ENCODE results near the gene MAN2B1. TPM values are rescaled to one million over a fixed set of nuclear protein-coding genes. Genes with fewer than 3 reads are reported as not detected.

Gene MAN2B1
- total and polyA plus RNA-seq, 2 of the 13 experiments (the other 11 are each of a cell fraction or from before 2014, with no cell fraction given), result 23.6 to 23.8 TPM

GRCh38 chr19:12647490-12648071 lies 19.0 kb downstream of the MAN2B1 start:
- in situ Hi-C loops (cut with HindIII; ENCODE audit: extremely low pct_ligation_motif_present, low pct_unique_long_range_greater_than_20kb), result no loop called here
- CTCF ChIA-PET (ENCODE audit: low intra/inter-chr PET ratio, low total read pairs), result no interaction called here
- ATAC-seq, result no peak; the same call in 2 of the 3 replicates
- no peaks in the 10 kb centered on the region for H3K4me1 ChIP-seq (ENCODE audit: insufficient read depth, low read length)
- H3K4me2 ChIP-seq (ENCODE audit: low read depth, low read length), result no peak overlapping the region
- WGBS (ENCODE audit: low lambda C conversion rate), result 93% methylated on average over 30 of the region's 31 CpGs
- no peak overlapping the region for H3K9ac ChIP-seq (ENCODE audit: insufficient read depth, low read depth, low read length)
- H3K27me3 ChIP-seq (ENCODE audit: control insufficient read depth in 1 of 2, insufficient read depth in 2 of 2, low read length in 2 of 2), result no peaks in the 10 kb centered on the region
- POLR2A ChIA-PET, result no interaction called here
- intact Hi-C loops (cut with micrococcal nuclease; ENCODE audit: unreplicated experiment), result no loop called here
- H4K20me1 ChIP-seq (ENCODE audit: insufficient read depth, low read length), result no peaks in the 10 kb centered on the region
- H3K9me3 ChIP-seq (ENCODE audit: low read length), result no peaks in the 10 kb centered on the region
- no TSS peak for BruUV-seq (replicated peaks)
- no peak for FAIRE-seq
- H3K79me2 ChIP-seq (ENCODE audit: insufficient read depth, low read length), result no peaks in the 10 kb centered on the region
- no peak overlapping the region for H3K27ac ChIP-seq (ENCODE audit: extremely low read length, insufficient read depth, low read length)
- H2AFZ ChIP-seq (ENCODE audit: low read length), result no peak overlapping the region
- H3K4me3 ChIP-seq (replicated peaks in 1 of 3; ENCODE audit: insufficient read depth in 1 of 3, low read depth in 2 of 3, low read length in 3 of 3), result no peak overlapping the region
- TF ChIP-seq REXO4 (CRISPR knock-in tag; IDR thresholded peaks at IDR 0.05; ENCODE audit: borderline replicate concordance), result no peak
- TF ChIP-seq, protein P1, sequence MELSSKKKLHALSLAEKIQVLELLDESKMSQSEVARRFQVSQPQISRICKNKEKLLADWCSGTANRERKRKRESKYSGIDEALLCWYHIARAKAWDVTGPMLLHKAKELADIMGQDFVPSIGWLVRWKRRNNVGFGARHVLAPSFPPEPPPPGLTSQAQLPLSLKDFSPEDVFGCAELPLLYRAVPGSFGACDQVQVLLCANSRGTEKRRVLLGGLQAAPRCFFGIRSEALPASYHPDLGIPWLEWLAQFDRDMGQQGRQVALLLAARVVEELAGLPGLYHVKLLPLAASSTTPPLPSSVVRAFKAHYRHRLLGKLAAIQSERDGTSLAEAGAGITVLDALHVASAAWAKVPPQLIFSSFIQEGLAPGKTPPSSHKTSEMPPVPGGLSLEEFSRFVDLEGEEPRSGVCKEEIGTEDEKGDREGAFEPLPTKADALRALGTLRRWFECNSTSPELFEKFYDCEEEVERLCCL (CRISPR knock-in tag; IDR thresholded peaks at IDR 0.05; ENCODE audit: borderline replicate concordance), result no peak
- no peak for DNase-seq (ENCODE audit: low spot score)
- no peaks in the 10 kb centered on the region for H3K36me3 ChIP-seq (replicated peaks in 1 of 2; ENCODE audit: control insufficient read depth in 1 of 2, insufficient read depth in 2 of 2, low read length in 2 of 2)

DNA sequence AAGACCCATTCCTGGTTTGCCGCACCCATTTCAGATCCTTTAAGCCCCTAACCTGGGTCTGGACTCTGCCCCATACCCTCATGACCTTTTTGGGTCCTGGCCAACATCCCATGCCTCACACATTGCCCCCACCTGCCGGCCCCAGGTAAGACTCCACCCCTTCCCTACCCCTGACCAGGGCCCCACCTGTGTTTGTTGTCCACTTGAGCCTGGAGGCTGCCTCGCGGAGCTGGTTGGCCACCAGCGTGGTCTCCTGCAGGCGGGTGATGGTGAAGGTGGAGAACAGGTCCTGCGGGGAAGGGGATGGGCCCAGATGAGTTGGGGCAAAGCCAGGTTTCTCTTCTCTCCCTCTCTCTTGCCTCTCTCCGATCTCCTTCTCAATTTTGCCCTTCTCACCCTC lies 19.5 kb downstream of the MAN2B1 start:
- Histone ChIP-seq H3K4me3 (replicated peaks in 1 of 3; ENCODE audit: insufficient read depth in 1 of 3, low read depth in 2 of 3, low read length in 3 of 3) (no peak overlapping the region), H4K20me1 (ENCODE audit: insufficient read depth, low read length) (no peaks in the 10 kb centered on the region), H2AFZ (ENCODE audit: low read length) (no peak overlapping the region), H3K27ac (ENCODE audit: extremely low read length, insufficient read depth, low read length) (no peak overlapping the region), H3K4me2 (ENCODE audit: low read depth, low read length) (no peak overlapping the region), H3K9me3 (ENCODE audit: low read length) (no peaks in the 10 kb centered on the region), H3K79me2 (ENCODE audit: insufficient read depth, low read length) (no peaks in the 10 kb centered on the region), H3K36me3 (replicated peaks in 1 of 2; ENCODE audit: control insufficient read depth in 1 of 2, insufficient read depth in 2 of 2, low read length in 2 of 2) (no peaks in the 10 kb centered on the region), H3K27me3 (ENCODE audit: control insufficient read depth in 1 of 2, insufficient read depth in 2 of 2, low read length in 2 of 2) (no peaks in the 10 kb centered on the region), H3K9ac (ENCODE audit: insufficient read depth, low read depth, low read length) (no peak overlapping the region), H3K4me1 (ENCODE audit: insufficient read depth, low read length) (no peaks in the 10 kb centered on the region)
- no peak for FAIRE-seq
- BruUV-seq (replicated peaks), result no TSS peak
- CTCF ChIA-PET (ENCODE audit: low intra/inter-chr PET ratio, low total read pairs), result no interaction called here
- DNase-seq (ENCODE audit: low spot score), result no peak
- WGBS (ENCODE audit: low lambda C conversion rate), result 85% methylated on average over 8 of the region's 8 CpGs
- peak; percentile 13; the same call in 1 of the 3 replicates for ATAC-seq
- in situ Hi-C loops (cut with HindIII; ENCODE audit: extremely low pct_ligation_motif_present, low pct_unique_long_range_greater_than_20kb) (no loop called here), intact Hi-C loops (cut with micrococcal nuclease; ENCODE audit: unreplicated experiment) (no loop called here)
- TF ChIP-seq ZNF407 (CRISPR knock-in tag; IDR thresholded peaks at IDR 0.05; ENCODE audit: not compliant biosample characterization) (no peak), ZBTB33 (CRISPR knock-in tag; IDR thresholded peaks at IDR 0.05) (peak; percentile 55; the same call in 1 of the 2 replicates)
- POLR2A ChIA-PET, result no interaction called here

Measured in HepG2 (cell line).